HepG2 (cell line): ENCODE data around the gene MYLK. TPM values are rescaled to one million over a fixed set of nuclear protein-coding genes. Genes with fewer than 3 reads are reported as not detected.

Experiments used
- E2F1 ChIP-seq: sonication (generic); formaldehyde crosslinking; IDR thresholded peaks from 2 replicates; pipeline ENCODE4 v1.5.0; 2020; ENCODE audit warnings: missing genetic modification reagents
- GABPA ChIP-seq, 2 experiments: IDR thresholded peaks; 2 replicates each; pipeline ENCODE4 v1.6.1; 2011 to 2016; ENCODE audit warnings: low read depth in 2 of 2, low read length in 1 of 2, missing biosample characterization in 1 of 2, missing genetic modification characterization in 1 of 2
- HDAC6 ChIP-seq: fragments of 200-600 bp; sonication (generic); IDR thresholded peaks from 2 replicates; pipeline ENCODE4 v1.7.0; 2017; ENCODE audit warnings: mild to moderate bottlenecking, antibody characterized with exemption, low read length, low read depth
- HNRNPH1 ChIP-seq: fragments of 200-400 bp; formaldehyde crosslinking; optimal IDR thresholded peaks from 2 replicates; pipeline ENCODE3; 2017; ENCODE audit warnings: mild to moderate bottlenecking, low read depth, low read length
- RAD21 ChIP-seq: fragments of 450-650 bp; formaldehyde crosslinking; IDR thresholded peaks from 2 replicates; pipeline ENCODE4 v1.5.0; 2020; ENCODE audit warnings: mild to moderate bottlenecking
- RARA ChIP-seq: IDR thresholded peaks from 2 replicates; pipeline ENCODE4 v1.6.1; 2016; ENCODE audit warnings: missing genetic modification reagents, missing compliant biosample characterization
- RBM22 ChIP-seq: fragments of 200-400 bp; formaldehyde crosslinking; optimal IDR thresholded peaks from 2 replicates; pipeline ENCODE3; 2017; ENCODE audit warnings: mild to moderate bottlenecking, low read length, moderate library complexity
- REPIN1 ChIP-seq: sonication (generic); formaldehyde crosslinking; IDR thresholded peaks from 2 replicates; pipeline ENCODE4 v1.8.0; 2022; ENCODE audit warnings: missing genetic modification reagents, low read depth, mild to moderate bottlenecking, borderline replicate concordance
- ZBTB40 ChIP-seq, 2 experiments: fragments of 450-650 bp in 1 of 2; sonication (generic) in 1 of 2; formaldehyde crosslinking in 1 of 2; IDR thresholded peaks; 2 replicates each; pipeline versions ENCODE4 v1.6.1 to v1.8.0; 2016 to 2022; ENCODE audit warnings: antibody characterized with exemption in 1 of 2, mild to moderate bottlenecking in 1 of 2, missing genetic modification reagents in 1 of 2
- ZBTB7B ChIP-seq: sonication (generic); formaldehyde crosslinking; IDR thresholded peaks from 2 replicates; pipeline ENCODE4 v1.4.0; 2020; ENCODE audit warnings: missing genetic modification reagents
- ZKSCAN8 ChIP-seq: IDR thresholded peaks from 2 replicates; pipeline ENCODE4 v1.6.1; 2016; ENCODE audit warnings: borderline replicate concordance, missing genetic modification reagents, missing compliant biosample characterization
- ZNF296 ChIP-seq: sonication (generic); formaldehyde crosslinking; conservative IDR thresholded peaks from 2 replicates; pipeline ENCODE4 v1.5.0; 2020; ENCODE audit warnings: mild to moderate bottlenecking, missing genetic modification reagents
- ZNF3 ChIP-seq: IDR thresholded peaks from 2 replicates; pipeline ENCODE4 v1.7.0; 2017; ENCODE audit warnings: inconsistent platforms
- ZNF34 ChIP-seq: sonication (generic); formaldehyde crosslinking; IDR thresholded peaks from 2 replicates; pipeline ENCODE4 v1.4.0; 2020; ENCODE audit warnings: mild to moderate bottlenecking, missing genetic modification reagents, borderline replicate concordance
- ZNF431 ChIP-seq: sonication (generic); formaldehyde crosslinking; IDR thresholded peaks from 2 replicates; pipeline ENCODE4 v1.9.0; 2022; ENCODE audit warnings: missing genetic modification reagents, low read depth, mild to moderate bottlenecking, borderline replicate concordance
- ZNF441 ChIP-seq: sonication (generic); formaldehyde crosslinking; IDR thresholded peaks from 2 replicates; pipeline ENCODE4 v1.7.0; 2021; ENCODE audit warnings: missing genetic modification reagents, borderline replicate concordance
- ZNF567 ChIP-seq: sonication (generic); formaldehyde crosslinking; IDR thresholded peaks from 2 replicates; pipeline ENCODE4 v1.8.1; 2023; ENCODE audit warnings: mild to moderate bottlenecking, missing genetic modification reagents, borderline replicate concordance
- ZNF674 ChIP-seq: sonication (generic); formaldehyde crosslinking; IDR thresholded peaks from 2 replicates; pipeline ENCODE4 v1.5.0; 2020; ENCODE audit warnings: low read depth, mild to moderate bottlenecking, missing genetic modification reagents
- ZNF7 ChIP-seq: IDR thresholded peaks from 2 replicates; pipeline ENCODE4 v1.6.1; 2016; ENCODE audit warnings: missing biosample characterization, missing genetic modification reagents
- polyA plus RNA-seq, 8 experiments: library from polyadenylated mRNA; depleted of rRNA in 3 of 8; stranded (reverse) in 7 of 8; unstranded in 1 of 8; fragments of >200 nt; fragmentation: Illumina TruSeq in 4 of 8; extraction: Trizol in 4 of 8; gene quantifications; 2 replicates each; pipeline versions ENCODE4 v1.2.1 to v1.2.3, GENCODE V29; 2011 to 2016; ENCODE audit warnings: low read depth in 4 of 8, missing spikeins in 1 of 8, mixed read lengths in 1 of 8; ENCODE audit not compliant: insufficient read depth in 1 of 8
- total RNA-seq, 5 experiments: library from RNA; depleted of rRNA; stranded (reverse); fragments of >200 nt; fragmentation: Illumina TruSeq; extraction: Trizol; gene quantifications; 2 replicates each; pipeline ENCODE4 v1.2.3, GENCODE V29; 2016; ENCODE audit warnings: low read depth in 1 of 5

The MYLK gene
- total and polyA plus RNA-seq, 2 of the 13 experiments (the other 11 are each of a cell fraction or from before 2014, with no cell fraction given) = 10.6 to 34.9 TPM

GRCh38 chr3:123584988-123585937, 298.9 kb downstream of the MYLK start, which contains the start of gene HACD2 (continued):
- TF ChIP-seq ZNF296 (no peak), RAD21 (peak; percentile 33; the same call in 1 of the 2 replicates), ZNF431 (CRISPR knock-in tag) (no peak), ZKSCAN8 (CRISPR knock-in tag) (no peak), ZNF674 (no peak), ZNF441 (CRISPR knock-in tag) (no peak; the same call in 1 of the 2 replicates), ZNF34 (CRISPR knock-in tag) (0 out of 2 replicates have a peak, but pooled peaks have one; percentile 66), RARA (peak; percentile 35), ZNF3 (CRISPR knock-in tag) (no peak), GABPA (IDR thresholded peaks at IDR 0.05; ENCODE audit: low read depth, low read length) (no peak), GABPA (CRISPR knock-in tag; IDR thresholded peaks at IDR 0.05; ENCODE audit: low read depth) (peak; percentile 73), HDAC6 (no peak), E2F1 (CRISPR knock-in tag) (peak; percentile 68; the same call in 1 of the 2 replicates), REPIN1 (CRISPR knock-in tag) (peak; percentile 87; the same call in 1 of the 2 replicates), ZNF7 (CRISPR knock-in tag) (no peak), ZNF567 (CRISPR knock-in tag) (no peak), ZBTB7B (CRISPR knock-in tag) (no peak), ZBTB40 (IDR thresholded peaks at IDR 0.05) (no peak), ZBTB40 (CRISPR knock-in tag; IDR thresholded peaks at IDR 0.05) (peak; percentile 63; the same call in 1 of the 2 replicates), HNRNPH1 (no peak), RBM22 (peak; percentile 25)
